ENCODE results near the gene CCDC33.

GRCh38 chr15:74253211-74253921, 17.2 kb downstream of the CCDC33 start:
- TF ChIP-seq GABPA (IDR thresholded peaks at IDR 0.05; ENCODE audit: low read depth) (no peak), CTCF (IDR thresholded peaks at IDR 0.05; ENCODE audit: insufficient read depth, low read length) (no peak), POLR2AphosphoS5 (IDR thresholded peaks at IDR 0.05; ENCODE audit: low read depth) (no peak)

Data from HL-60 (cell line).